Measurements from ENCODE around the gene FRY. TPM values are rescaled to one million over a fixed set of nuclear protein-coding genes. Genes with fewer than 3 reads are reported as not detected.
A peak's percentile ranks its signal among the peaks of the same experiment; 100 is the strongest.

Gene FRY
- total RNA-seq, 1 donor from 2014 or later, result 38.8 TPM

DNA sequence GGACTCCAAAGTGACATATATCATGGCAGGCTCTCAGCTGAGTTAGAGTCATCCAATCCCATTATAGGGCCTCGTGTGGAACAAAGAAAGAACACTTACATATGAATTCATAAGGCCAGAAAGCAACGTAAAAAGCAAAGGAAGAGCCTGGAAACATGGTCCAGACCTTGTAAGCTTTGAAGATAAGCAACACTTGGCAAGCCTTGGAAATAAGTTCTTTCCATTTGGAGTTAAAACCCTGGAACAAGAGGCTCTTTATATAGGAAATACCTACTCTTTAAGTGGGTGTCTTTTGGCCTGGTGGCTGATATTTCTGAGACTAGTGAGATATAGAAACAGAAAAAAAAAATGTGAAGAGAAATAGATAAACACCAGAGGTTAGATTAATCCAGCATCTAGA, 234.2 kb downstream of the FRY start:
- no peak overlapping the region for H3K4me3 Mint-ChIP-seq (ENCODE audit: unreplicated experiment)
- no peaks in the 10 kb centered on the region for H3K27me3 Mint-ChIP-seq (ENCODE audit: low read depth)
- no peak overlapping the region for H3K27ac Mint-ChIP-seq (ENCODE audit: unreplicated experiment)
- H3K36me3 Mint-ChIP-seq (ENCODE audit: low read depth), result peaks cover 29% of the 10 kb centered on the region
- H3K9me3 Mint-ChIP-seq (ENCODE audit: low read depth), result no peaks in the 10 kb centered on the region
- peaks cover 30% of the 10 kb centered on the region for H3K4me1 Mint-ChIP-seq (ENCODE audit: low read depth)
- no peak for DNase-seq (ENCODE audit: low spot score)
- TF ChIP-seq, protein P1, sequence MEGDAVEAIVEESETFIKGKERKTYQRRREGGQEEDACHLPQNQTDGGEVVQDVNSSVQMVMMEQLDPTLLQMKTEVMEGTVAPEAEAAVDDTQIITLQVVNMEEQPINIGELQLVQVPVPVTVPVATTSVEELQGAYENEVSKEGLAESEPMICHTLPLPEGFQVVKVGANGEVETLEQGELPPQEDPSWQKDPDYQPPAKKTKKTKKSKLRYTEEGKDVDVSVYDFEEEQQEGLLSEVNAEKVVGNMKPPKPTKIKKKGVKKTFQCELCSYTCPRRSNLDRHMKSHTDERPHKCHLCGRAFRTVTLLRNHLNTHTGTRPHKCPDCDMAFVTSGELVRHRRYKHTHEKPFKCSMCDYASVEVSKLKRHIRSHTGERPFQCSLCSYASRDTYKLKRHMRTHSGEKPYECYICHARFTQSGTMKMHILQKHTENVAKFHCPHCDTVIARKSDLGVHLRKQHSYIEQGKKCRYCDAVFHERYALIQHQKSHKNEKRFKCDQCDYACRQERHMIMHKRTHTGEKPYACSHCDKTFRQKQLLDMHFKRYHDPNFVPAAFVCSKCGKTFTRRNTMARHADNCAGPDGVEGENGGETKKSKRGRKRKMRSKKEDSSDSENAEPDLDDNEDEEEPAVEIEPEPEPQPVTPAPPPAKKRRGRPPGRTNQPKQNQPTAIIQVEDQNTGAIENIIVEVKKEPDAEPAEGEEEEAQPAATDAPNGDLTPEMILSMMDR (IDR thresholded peaks at IDR 0.05), result no peak

DNA sequence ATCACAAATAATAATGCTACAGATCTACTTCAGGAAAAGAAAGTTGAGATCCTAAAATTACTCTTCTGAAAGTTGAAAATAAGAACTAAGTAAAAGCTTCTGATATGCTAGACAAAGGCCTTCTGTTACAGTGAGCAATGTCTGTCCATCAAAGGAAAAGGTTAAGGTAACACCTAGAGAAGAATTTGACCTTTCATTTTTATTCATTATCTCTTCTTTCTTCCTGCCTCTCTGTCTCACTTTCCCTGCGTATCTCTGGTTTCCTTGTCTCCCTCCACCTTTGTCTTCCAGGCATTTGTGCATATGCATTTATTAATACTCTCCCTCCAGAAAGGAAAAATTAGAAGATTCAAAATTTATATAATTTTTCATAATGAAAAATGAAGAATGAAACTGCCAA, 234.6 kb downstream of the FRY start:
- H3K4me3 Mint-ChIP-seq (ENCODE audit: unreplicated experiment), result no peak overlapping the region
- H3K36me3 Mint-ChIP-seq (ENCODE audit: low read depth), result peaks cover 29% of the 10 kb centered on the region
- H3K27me3 Mint-ChIP-seq (ENCODE audit: low read depth), result no peaks in the 10 kb centered on the region

GRCh38 chr13:32267836-32268439, 236.4 kb downstream of the FRY start:
- no peaks in the 10 kb centered on the region for H3K27me3 Mint-ChIP-seq (ENCODE audit: low read depth)
- peaks cover 4% of the 10 kb centered on the region for H3K9me3 Mint-ChIP-seq (ENCODE audit: low read depth)
- peaks cover 20% of the 10 kb centered on the region for H3K4me1 Mint-ChIP-seq (ENCODE audit: low read depth)
- no peak overlapping the region for H3K27ac Mint-ChIP-seq (ENCODE audit: unreplicated experiment)
- peaks cover 34% of the 10 kb centered on the region for H3K36me3 Mint-ChIP-seq (ENCODE audit: low read depth)
- H3K4me3 Mint-ChIP-seq (ENCODE audit: unreplicated experiment), result no peak overlapping the region
- TF ChIP-seq, protein P1 (IDR thresholded peaks at IDR 0.05), result peak; percentile 44
- no peak for DNase-seq (ENCODE audit: low spot score)

More for the DNA sequence above, 234.6 kb downstream of the FRY start:
- H3K27ac Mint-ChIP-seq (ENCODE audit: unreplicated experiment), result no peak overlapping the region
- DNase-seq (ENCODE audit: low spot score), result no peak
- TF ChIP-seq, protein P1 (IDR thresholded peaks at IDR 0.05), result no peak
- H3K4me1 Mint-ChIP-seq (ENCODE audit: low read depth), result peaks cover 26% of the 10 kb centered on the region
- no peaks in the 10 kb centered on the region for H3K9me3 Mint-ChIP-seq (ENCODE audit: low read depth)

GRCh38 chr13:32272021-32272683, 240.6 kb downstream of the FRY start:
- Mint-ChIP-seq H3K4me1 (ENCODE audit: low read depth) (peaks cover 16% of the 10 kb centered on the region), H3K4me3 (ENCODE audit: unreplicated experiment) (no peak overlapping the region), H3K9me3 (ENCODE audit: low read depth) (peaks cover 4% of the 10 kb centered on the region), H3K27ac (ENCODE audit: unreplicated experiment) (peak overlapping the region; percentile 62), H3K36me3 (ENCODE audit: low read depth) (peaks cover 32% of the 10 kb centered on the region), H3K27me3 (ENCODE audit: low read depth) (no peaks in the 10 kb centered on the region)
- TF ChIP-seq, protein P1 (IDR thresholded peaks at IDR 0.05), result no peak
- DNase-seq (ENCODE audit: low spot score), result no peak

DNA sequence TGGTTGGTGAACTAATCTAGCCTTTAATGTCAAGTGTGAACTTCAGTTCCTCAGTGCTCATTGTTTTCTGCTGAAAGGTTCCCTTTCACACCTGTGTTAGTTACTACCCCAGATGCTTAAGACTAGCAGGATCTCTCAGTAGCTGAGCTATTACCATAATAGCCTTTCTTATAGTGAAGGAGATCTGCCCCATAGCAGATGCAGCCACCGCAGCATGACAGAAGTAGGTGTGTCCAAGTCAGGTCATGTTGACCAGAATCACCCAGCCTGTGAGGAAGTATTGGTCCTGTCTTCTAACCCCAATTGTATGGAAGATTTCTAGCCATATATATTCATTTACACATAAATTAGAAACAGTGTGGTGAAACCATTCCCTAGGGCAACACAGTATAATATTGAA, 246.3 kb downstream of the FRY start:
- Mint-ChIP-seq H3K9me3 (ENCODE audit: low read depth) (no peaks in the 10 kb centered on the region), H3K27ac (ENCODE audit: unreplicated experiment) (no peak overlapping the region), H3K36me3 (ENCODE audit: low read depth) (peaks cover 21% of the 10 kb centered on the region), H3K27me3 (ENCODE audit: low read depth) (no peaks in the 10 kb centered on the region), H3K4me3 (ENCODE audit: unreplicated experiment) (no peak overlapping the region), H3K4me1 (ENCODE audit: low read depth) (peaks cover 6% of the 10 kb centered on the region)
- TF ChIP-seq, protein P1 (IDR thresholded peaks at IDR 0.05), result no peak
- DNase-seq (ENCODE audit: low spot score), result no peak

Measured in chondrocyte (in vitro differentiated cells).